ENCODE results near the gene CDH13.

CDH13 gene

DNA sequence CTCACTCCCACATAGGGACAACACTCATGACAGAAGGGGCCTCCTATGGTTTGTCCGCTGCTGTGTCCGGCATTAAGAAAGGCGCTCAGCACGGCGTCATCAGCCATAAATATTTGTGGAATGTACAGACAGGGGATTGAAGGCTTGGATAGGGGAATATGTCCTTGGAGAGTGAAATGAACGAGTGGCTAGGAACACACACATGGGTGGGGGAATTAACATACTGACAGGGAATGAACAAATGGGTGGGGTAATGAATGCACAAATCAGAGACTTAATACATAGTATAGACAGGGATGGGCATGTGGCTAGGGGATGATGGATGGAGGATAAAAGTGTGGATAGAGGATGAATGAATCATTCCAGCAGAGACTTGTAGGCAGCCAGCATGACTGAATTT lies 1027.0 kb downstream of the CDH13 start:
- no peak for DNase-seq

DNA sequence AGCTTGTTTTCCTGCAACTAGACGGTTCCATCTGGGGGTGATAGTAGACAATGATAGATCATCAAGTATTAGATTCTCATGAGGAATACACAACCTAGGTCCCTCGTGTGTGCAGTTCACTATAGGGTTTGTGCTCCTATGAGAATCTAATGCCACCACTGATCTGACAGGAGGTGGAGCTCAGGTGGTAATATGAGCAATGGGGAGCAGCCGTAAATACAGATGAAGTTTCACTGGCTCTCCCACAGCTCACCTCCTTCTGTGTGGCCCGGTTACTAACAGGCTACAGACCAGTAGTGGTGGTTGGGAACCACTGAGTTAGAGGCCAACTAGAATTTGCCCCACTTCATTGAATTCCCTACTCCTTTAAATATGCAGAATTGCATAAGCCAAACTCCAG lies 1033.5 kb downstream of the CDH13 start:
- no peak for DNase-seq

DNA sequence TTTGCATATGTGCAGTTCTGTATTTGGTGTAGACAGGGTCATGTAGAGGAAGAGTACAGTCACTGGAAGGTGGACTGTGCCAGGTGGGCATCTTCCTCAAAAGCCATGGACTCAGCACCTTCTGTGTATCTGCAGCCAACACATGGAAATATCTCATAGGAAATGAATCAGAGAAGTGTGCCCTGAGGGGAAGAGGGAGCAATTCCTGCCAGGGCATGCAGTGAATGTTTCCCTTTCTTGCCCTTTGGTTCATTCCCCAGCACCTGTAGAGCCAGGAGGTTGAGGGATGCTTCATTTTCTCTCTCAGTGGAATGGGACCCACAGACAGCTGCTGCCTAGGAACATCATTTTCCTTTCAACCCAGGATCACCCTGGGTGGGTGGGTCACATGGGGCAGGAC lies 1034.9 kb downstream of the CDH13 start:
- DNase-seq = no peak

DNA sequence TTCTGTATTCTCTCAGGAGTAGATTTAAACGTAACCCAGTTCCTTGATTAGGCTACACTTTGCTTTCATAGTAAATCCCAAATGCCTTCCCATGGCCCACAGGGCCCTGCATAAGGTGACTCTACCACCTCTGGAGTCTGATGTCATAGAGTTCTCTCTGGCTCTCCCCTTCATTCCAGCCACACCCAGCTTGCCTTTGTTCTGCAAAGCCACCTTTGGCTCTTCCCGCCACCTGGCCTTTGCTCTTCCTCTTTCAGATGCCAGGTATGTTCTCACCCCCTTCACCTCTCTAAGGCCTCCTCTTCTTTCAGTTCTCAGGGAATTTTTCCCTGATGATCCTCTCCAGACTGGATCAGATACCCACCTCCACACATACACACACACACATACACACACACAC lies 1039.7 kb downstream of the CDH13 start:
- DNase-seq = no peak

DNA sequence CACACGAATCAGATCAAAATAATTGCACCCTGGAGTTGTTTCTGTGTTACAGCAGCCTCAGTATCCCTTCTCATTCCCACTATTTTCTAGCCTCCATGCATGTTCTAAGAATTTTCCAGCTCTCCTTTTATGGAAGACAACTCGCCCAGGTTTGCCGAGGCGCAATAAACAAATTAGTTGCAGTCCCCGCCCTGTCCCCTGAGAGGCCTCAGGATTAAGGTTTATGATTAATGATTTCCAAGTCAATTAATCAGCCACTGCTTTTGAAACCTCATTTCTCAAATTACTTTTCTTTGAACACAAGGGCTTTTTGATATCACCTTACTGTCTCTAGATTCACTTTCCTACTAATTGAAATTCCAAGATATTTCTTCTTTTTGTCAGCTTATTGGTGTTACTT lies 1042.7 kb downstream of the CDH13 start:
- no peak for DNase-seq

DNA sequence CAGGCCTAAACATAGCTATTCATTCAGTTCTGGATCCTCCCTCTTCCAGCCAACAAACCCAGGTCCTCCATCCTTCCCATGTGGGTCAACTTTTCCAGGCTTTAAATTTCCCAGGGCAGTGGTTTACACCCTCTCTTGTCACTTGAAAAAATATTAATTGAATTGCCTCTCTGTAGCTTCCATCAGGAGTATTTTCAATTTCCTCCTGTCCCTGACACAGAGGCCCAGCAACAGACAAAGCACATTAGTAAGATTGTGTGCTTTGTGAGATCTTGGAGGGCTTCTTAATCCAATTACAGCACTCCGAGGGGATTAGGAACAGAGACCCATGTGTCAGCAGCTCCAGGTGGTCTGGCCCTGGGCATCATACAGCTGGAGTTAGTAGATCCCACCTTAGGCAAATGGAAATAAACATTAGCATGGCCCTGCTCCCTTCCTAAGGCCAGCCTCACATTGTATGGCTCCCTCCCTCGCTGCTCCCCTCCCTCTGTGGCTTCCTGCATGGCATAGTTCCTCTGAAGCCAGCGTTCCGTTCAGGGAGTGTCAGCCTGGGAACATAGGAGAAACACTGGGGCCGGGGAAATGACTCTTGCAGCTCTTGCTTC lies 1048.3 kb downstream of the CDH13 start:
- DNase-seq = no peak

DNA sequence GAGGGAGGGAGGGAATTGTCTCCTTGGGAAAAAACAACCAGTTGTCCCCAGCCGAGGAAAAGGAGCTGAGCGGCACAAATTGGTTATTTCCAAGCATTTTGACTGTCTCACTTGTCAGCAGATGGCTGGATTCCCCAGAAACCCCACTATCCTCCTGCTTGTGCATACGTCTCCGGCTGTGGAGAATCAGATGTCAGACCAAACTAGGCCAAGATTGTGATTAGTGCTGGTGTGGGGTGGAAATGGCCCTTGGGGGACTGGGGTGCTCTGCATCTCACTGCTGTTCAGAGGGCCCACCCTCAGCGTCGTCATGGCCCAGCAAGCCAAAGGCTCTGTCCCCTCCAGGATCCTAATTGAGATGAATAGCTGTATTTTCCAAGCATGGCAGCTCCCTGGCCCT lies 1049.3 kb downstream of the CDH13 start:
- no peak for DNase-seq

DNA sequence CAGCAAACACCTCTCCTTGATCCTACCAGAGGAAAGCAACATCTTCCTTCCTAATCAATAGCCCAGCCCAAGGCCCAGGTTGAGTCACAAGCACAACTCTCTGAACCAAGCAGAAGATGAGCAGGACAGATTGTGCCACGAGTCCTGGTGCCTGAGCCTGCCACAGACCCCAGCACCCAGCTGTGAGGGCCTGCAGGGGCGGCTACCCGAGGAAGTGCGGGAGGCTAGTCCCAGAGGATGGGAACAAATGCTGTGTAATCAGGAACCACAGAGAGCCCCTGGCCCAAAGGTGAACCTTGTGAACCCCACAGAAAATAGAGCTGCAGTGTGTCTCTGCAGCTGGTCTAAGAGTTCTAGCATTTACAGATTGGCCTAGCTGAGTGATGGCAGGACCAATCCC lies 1054.2 kb downstream of the CDH13 start:
- DNase-seq = no peak

DNA sequence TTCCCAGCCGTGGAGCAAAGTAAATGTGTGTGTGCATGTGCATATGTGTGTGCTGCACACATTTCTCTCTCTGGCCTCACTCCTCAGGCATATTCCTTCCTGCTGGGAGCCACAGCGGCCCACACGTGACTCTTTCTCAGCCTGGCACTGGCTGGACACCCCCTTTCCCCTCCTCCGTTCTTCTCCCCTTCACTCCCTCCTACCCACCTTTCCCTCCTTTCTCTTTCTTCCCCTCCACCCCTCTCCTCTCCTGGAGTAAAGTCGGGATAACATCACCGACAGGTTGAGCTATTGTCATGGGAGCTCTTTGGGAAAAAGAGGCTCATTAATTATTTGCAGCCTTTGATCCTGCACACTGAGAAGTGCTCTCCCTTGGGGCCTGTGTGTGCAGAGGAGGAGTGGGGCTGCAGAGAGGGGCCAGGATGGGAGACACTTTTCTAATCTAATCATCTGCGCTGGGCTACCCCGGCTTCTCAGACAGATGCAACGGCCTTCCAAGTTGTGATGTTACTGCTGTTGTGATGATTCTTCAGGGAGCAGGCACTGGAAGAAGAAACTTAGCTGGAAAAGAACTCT lies 1054.7 kb downstream of the CDH13 start:
- no peak for DNase-seq

DNA sequence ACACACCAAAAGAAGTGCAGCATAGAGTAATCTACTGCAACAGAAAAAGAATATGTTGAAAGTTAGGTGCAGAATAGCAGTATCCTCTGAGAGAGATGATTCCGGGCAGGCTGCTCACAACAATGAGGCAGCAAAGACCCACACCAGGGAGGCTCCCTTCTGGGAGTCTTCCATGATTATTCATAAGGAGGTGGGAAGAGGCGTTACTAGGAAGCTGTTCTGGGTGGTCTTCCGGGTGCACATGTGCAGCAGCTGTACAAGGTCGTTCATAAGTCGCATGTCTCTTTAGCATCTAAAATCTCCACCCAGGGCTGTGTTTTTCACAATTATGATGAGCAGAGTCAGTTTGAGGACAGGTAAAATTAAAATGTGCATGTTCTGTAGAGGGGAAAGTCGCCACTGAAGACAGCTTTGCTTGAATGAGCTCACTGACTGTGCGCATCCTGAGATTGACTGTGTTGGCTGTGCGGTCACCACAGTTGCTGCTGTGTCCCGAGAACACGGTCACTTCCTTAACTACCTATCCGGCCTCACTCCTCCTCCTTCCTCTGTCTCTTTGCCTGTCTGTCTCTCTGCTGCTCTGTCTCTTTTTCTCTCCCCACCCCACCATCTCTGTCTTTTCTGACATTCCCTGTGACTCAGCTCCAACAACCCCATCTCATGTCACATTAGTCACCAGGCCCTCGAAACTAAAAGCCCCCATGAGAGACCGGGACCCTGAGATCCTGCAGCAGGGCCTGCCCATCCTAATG lies 1055.5 kb downstream of the CDH13 start:
- no peak for DNase-seq

DNA sequence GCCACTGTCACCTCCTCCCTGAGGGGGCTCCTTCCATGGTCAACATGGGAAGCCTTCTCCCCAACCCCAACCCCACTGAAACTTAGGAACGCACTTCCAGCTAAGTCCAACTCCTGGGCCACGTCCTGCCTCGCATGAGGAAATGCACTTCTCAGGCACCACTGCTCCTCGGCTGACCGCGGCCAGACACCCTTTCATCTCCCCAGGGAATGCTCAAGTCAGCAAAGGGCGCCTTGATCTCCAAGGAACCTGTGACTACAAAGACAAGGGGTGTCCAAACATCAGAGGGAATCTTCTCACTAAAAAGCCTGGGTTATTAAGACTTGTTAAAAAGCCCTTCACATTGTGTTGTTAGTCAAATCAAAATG lies 1056.1 kb downstream of the CDH13 start:
- DNase-seq = no peak

DNA sequence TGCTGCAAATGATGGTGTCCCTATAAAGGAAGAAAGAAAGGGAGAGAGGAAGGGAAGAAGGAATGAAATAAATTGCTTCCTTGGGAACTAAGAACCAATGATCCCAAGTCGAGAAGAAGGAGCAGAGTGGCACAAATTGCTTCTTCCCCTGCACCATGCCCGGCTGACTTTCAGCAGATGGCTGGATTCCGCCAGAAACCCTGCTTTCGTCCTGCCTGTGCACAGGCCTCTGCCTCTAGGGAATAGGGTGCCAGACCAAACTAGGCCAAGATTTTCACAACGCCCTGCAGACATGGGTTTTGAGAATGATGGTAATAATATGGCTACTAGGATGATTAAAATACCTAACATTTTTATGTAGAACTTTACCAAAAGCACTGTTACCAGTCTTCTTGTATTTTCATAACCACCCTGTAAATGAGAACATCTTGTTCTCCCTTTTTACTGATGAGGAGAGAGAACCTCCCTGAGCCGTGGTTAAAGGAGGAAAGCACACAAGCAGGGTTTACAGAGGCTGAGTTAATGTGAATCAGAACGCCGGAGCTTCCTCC lies 1058.9 kb downstream of the CDH13 start:
- DNase-seq = no peak

DNA sequence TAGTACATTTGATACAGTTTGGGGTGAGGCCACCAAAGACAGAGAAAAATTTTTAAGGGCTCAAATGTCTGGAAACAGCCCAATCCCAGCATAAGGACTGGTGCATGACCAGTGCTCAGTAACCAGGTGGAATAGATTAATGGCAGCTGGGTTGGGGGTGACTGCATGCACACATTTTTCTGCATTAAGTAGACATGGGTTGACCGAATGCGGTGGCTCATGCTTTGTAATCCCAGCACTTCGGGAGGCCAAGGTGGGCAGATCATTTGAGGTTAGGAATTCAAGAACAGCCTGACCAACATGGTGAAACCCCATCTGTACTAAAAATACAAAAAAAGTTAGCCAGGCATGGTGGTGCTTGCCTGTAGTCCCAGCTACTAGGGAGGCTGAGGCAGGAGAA lies 1060.0 kb downstream of the CDH13 start:
- no peak for DNase-seq

DNA sequence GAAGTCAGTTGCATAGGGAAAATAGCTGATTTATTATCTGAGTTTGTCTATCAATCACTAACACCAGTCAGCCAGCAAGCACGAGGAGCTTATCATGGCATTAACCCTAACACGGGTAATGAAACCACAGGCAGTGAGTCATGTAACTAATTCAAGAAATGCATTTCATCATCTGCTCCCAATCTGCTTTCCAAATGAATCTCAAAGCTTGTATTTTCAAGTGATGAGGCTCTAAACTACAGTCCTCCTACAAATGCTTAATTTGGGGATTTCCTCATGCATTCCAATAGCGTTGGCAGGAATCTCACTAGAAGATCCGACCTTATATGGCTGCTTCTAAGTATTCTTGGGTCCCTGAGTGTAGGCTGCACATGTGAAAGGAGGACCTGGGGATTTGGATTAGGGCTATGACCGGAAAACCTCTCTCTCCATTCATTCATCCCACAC lies 1062.6 kb downstream of the CDH13 start:
- DNase-seq = no peak

DNA sequence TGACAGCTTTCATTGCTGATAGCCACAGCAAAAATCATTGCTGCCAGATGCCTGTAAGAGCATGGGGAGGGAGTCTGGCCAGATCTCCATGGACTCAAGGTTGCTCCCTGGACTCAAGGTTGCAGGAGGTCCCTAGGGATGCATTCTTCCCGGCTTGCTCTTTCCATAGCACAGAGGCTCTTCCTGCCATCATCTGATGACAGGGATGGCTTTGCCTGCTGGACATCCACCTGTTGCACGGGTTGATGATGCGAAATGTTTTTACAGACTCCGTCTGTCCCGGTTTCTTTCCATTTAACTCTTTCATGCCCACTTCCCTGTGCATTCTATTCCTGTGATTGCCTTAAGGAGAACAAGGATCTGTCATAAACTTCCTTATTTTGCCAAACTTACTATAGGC lies 1065.5 kb downstream of the CDH13 start:
- no peak for DNase-seq

DNA sequence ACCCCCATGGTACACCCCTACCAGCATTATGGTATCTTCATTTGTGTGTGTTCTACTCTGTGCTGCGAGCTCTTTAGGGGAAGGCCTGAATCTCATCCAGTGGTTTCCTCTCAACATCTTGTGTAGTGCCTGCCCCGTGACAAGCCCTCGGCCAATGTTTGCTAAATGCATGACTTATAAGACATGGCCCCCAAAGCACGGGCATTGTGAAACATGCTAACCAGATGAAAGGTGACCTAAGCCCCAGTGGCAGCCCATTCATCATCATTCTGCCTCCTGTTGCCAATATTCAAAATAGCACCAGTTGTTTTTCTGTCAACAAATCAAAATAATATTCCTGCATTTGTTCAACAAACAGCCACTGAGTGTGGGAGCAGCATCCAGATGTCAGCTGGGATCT lies 1072.2 kb downstream of the CDH13 start:
- no peak for DNase-seq

DNA sequence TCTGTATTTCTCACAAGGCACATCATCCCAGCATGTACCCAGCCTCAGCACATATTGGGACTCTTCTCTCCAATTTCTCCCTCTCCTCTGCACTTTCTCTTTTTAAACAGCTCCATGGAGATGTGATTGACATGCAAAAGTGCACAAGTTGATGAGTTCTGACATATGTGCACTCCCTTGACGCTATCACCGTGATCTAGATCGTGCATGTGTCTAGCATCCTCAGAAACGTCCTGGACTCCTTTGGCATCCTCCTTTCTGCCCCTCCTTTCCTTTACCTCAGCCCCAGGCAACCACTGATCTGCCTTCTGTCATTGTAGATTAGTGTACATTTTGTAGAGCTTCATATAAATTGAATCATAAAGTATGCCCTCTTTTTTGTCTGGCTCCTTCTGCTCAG lies 1073.0 kb downstream of the CDH13 start:
- DNase-seq = no peak

DNA sequence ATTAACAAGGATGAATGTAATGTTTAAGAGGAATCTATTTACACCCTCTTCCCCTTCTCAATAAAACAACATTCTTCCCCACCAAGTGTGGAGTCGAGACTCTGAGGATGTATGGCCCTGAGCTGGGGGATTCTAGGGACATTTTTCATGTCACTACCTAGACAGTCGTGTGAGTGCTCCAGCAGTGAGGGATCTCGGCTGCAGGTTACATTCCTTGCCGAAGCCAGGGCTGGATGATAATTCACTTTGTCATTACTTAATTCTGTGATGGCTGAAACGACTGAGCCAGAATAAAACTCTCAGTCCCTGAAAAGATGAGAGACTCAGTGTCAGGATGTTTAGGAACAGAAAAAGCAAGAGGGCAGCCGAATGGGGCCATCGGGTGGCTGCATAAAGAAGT lies 1074.1 kb downstream of the CDH13 start:
- no peak for DNase-seq

DNA sequence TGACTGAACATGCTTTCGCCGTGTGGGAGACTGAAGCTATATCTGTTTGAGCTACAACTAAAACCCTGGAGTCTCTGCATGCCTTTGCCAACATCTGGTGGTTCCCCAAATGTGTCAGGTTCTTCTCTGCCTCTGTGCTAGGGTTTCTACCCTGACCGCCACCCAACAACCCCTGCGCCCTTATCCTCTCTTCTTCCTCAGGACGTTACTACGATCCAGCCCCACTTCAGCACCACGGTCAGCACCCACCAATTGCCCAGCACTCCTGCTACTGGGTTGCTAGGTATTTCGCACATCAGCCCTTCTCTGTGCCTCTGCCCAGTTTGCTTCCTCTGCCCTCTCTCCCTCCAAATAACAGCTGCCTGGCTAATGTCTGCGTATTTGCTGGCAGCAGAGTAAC lies 1074.7 kb downstream of the CDH13 start:
- no peak for DNase-seq

DNA sequence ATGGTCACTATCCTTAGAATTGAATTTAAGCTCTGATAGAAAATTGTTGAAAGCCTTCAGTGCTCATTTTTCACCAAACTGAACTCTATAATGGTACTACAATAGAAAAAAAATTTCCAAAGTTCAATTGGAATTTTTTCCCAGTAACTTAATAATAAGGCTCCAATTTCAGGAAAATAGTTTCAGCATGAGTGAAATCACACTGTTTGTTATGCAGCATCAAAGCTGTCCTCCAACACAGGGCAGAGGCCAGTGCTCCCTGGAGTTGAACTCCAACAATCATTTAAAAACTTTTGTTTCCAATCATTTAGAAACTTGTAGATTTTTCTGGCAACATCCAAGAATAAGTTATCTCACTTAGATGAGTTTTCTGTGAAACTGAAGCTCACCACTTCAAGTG lies 1077.9 kb downstream of the CDH13 start:
- no peak for DNase-seq

DNA sequence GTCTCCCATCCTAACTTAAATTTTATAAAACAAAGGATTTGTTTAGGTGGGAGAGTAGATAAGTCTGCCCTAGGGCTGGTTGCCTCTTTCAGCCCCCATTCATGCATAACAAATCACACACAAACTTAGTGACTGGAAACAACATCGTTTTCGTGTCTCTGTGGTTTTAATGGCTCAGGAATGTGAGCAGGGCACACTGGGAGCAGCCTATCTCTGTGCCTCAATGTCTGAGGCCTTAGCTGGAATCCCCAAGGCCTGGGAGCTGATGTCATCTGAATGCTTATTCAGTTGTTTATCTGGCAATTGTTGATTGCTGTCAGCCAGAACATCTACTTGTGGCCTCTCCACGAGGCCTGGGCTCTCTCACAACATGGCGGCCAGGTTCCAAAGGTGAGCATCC lies 1079.1 kb downstream of the CDH13 start:
- DNase-seq = no peak

DNA sequence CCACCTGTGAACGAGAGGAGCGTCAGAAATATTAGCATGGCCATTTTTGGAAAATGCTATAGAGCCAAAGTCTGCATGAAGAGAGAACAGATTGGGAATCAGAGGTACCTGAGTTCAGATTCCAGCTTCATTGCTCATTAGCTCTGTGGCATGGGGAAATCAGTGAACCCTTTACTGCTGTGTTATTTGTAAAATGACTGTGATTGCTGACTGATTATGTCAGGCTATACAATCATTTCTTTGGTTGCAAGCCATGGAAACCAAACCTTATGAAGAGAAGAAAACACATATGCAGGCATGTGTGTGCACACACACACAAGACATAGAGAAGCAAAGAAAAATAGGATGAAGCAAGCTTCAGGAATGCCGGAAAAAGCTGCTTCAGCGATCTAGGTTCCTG lies 1079.6 kb downstream of the CDH13 start:
- DNase-seq = no peak

DNA sequence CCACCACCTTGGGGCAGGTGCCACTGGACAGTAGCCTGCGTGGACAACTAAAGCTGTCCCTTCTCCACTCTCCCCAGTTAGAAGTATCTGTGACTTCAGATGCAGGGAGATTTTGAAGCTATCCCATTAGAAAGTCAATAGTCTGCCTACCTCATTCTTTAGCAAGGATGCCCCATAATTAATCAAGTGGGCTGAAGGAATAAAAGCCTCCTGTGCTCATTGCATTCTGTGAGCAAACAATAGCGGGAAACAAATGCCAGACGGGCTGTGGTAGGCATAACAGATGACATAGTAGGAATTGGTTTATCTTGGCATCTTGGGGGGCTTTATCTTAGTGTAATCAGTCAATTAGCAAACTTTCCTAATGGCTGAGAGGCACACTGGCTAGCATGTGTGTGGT lies 1084.3 kb downstream of the CDH13 start:
- DNase-seq = no peak

DNA sequence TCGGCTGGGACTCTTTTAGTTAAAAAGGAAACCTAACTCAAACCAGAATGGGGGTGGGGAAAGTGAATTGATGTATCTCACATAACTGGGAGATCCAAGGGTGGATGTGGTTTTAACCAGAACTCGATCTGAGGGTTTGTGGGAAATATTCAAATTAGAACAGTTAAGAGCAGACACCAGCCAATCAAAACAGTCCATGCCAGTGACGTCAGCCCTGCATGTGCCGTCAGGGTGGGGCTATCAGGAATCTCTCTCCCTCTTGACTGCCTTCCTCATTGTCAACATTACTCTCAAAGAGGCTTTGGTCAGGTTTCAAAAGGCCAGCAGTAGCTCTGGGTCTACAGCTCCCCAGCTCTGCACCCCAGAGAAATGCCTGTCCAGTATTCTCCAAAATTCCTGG lies 1086.8 kb downstream of the CDH13 start:
- DNase-seq = no peak

Data from cerebellar nuclear complex (tissue), 1 donor.